K562 (cell line): ENCODE data around the gene ACTR3C. TPM values are rescaled to one million over a fixed set of nuclear protein-coding genes. Genes with fewer than 3 reads are reported as not detected.

ENCODE experiments used
- ATAC-seq: fragments of 200-7000 bp; cut with Tn5 transposase; 3 replicates; pipeline ENCODE4 v1.9.1; 2020; ENCODE audit warnings: moderate library complexity
- BruUV-seq: library from RNA; stranded (reverse); fragments of 400-500 nt; replicated peaks from 2 replicates; lab custom pipeline; 2021; lab: Mats Ljungman, UMichigan
- CTCF ChIA-PET: fragments of 300-600 bp; formaldehyde crosslinking; extraction: SDS; loops from one replicate; lab custom pipeline; 2021; ENCODE audit warnings: low intra/inter-chr PET ratio; lab: Yijun Ruan, JAX
- POLR2A ChIA-PET: fragments of 300-600, 350-650 bp; sonication (Branson Sonifier 250); formaldehyde crosslinking; extraction: SDS; loops from one replicate; lab custom pipeline; 2021; ENCODE audit warnings: antibody characterized with exemption, inconsistent platforms; lab: Yijun Ruan, JAX
- DNase-seq, 4 experiments: peaks; one replicate each; pipeline versions ENCODE4 v3.0.0 to v3.0.0-alpha.2; 2011 to 2018; ENCODE audit warnings: low spot score in 3 of 4, mixed read lengths in 3 of 4; ENCODE audit errors: extremely low read depth in 1 of 4
- FAIRE-seq: peaks from 2 replicates; lab custom pipeline; 2011; peaks lifted over from hg19 to GRCh38; lab: Jason Lieb, UNC
- H2AFZ ChIP-seq: 2 replicates; pipeline ENCODE4 v1.6.0; 2011; ENCODE audit warnings: low read depth, low read length, control low read depth, inconsistent platforms
- H3K27ac ChIP-seq: fragments of 200-600 bp; 3 replicates; pipeline ENCODE4 v1.8.0; 2011; ENCODE audit warnings: low read depth, mild to moderate bottlenecking, control low read depth, inconsistent platforms, low read length, moderate library complexity, mixed read lengths; ENCODE audit errors: extremely low read depth
- H3K27me3 ChIP-seq, 2 experiments: fragments of 300-600 bp in 1 of 2; 2 replicates in 1 of 2; 3 replicates in 1 of 2; pipeline versions ENCODE4 v1.6.0 to v1.8.0; 2011; ENCODE audit warnings: inconsistent platforms in 2 of 2, low read length in 2 of 2, mild to moderate bottlenecking in 1 of 2, mixed read lengths in 1 of 2, moderate library complexity in 1 of 2; ENCODE audit not compliant: control insufficient read depth in 2 of 2, insufficient read depth in 2 of 2
- H3K36me3 ChIP-seq: fragments of 300-600 bp; 3 replicates; pipeline ENCODE4 v1.8.0; 2011; ENCODE audit warnings: mild to moderate bottlenecking, low read length, inconsistent platforms; ENCODE audit not compliant: control insufficient read depth, insufficient read depth
- H3K4me1 ChIP-seq, 2 experiments: fragments of 200-600 bp in 1 of 2; replicated peaks in 1 of 2; 2 replicates in 1 of 2; 3 replicates in 1 of 2; pipeline versions ENCODE4 v1.5.1 to v1.8.0; 2011; ENCODE audit warnings: inconsistent platforms in 2 of 2, low read length in 2 of 2, mild to moderate bottlenecking in 1 of 2, mixed read lengths in 1 of 2, moderate library complexity in 1 of 2; ENCODE audit not compliant: control insufficient read depth in 2 of 2, insufficient read depth in 2 of 2
- H3K4me2 ChIP-seq: 2 replicates; pipeline ENCODE4 v1.6.1; 2011; ENCODE audit warnings: low read length, control low read depth, inconsistent platforms, mixed read lengths; ENCODE audit not compliant: insufficient read depth
- H3K4me3 ChIP-seq: fragments of 200-600 bp; sonication (generic), shearing (Covaris generic); 2 replicates; pipeline ENCODE4 v1.5.1; 2016; ENCODE audit warnings: control low read depth, inconsistent platforms
- H3K79me2 ChIP-seq: fragments of 200-600 bp; 3 replicates; pipeline ENCODE4 v1.8.0; 2011; ENCODE audit warnings: low read length, inconsistent platforms; ENCODE audit not compliant: control insufficient read depth, insufficient read depth
- H3K9ac ChIP-seq, 2 experiments: 2 replicates each; pipeline versions ENCODE4 v1.6.0 to v1.6.1; 2011; ENCODE audit warnings: low read depth in 2 of 2, low read length in 2 of 2, control low read depth in 1 of 2, inconsistent platforms in 1 of 2, mild to moderate bottlenecking in 1 of 2, mixed read lengths in 1 of 2; ENCODE audit not compliant: insufficient read depth in 1 of 2
- H3K9me1 ChIP-seq: one replicate; pipeline ENCODE4 v1.6.0; 2011; ENCODE audit warnings: inconsistent platforms, mild to moderate bottlenecking, low read length, moderate library complexity; ENCODE audit not compliant: control insufficient read depth, insufficient read depth
- H3K9me3 ChIP-seq: replicated peaks from 2 replicates; pipeline ENCODE4 v1.5.1; 2011; ENCODE audit warnings: low read depth, low read length, inconsistent platforms; ENCODE audit not compliant: control insufficient read depth, insufficient read depth
- H4K20me1 ChIP-seq: replicated peaks from 2 replicates; pipeline ENCODE4 v1.6.1; 2011; ENCODE audit warnings: low read length, inconsistent platforms, mixed read lengths; ENCODE audit not compliant: control insufficient read depth, insufficient read depth
- BCOR ChIP-seq: fragments of 450-650 bp; IDR thresholded peaks from 2 replicates; pipeline ENCODE4 v1.6.1; 2016
- BRF2 ChIP-seq: IDR thresholded peaks from 3 replicates; pipeline ENCODE4 v1.6.1; 2011; ENCODE audit warnings: borderline replicate concordance, mild to moderate bottlenecking; ENCODE audit not compliant: insufficient read length, insufficient read depth
- CBFA2T3 ChIP-seq: fragments of 450-650 bp; IDR thresholded peaks from 2 replicates; pipeline ENCODE4 v1.6.1; 2017
- E2F4 ChIP-seq: sonication (generic); formaldehyde crosslinking; IDR thresholded peaks from 2 replicates; pipeline ENCODE4 v1.8.0; 2022; ENCODE audit warnings: mild to moderate bottlenecking, low read depth, missing genetic modification reagents
- GABPB1 ChIP-seq: sonication (generic); formaldehyde crosslinking; IDR thresholded peaks from 2 replicates; pipeline ENCODE4 v1.8.0; 2022; ENCODE audit warnings: mild to moderate bottlenecking, missing genetic modification reagents
- GTF2B ChIP-seq: IDR thresholded peaks from 2 replicates; pipeline ENCODE4 v1.6.1; 2011; ENCODE audit not compliant: insufficient read length; ENCODE audit errors: extremely low read depth
- MBD2 ChIP-seq: sonication (generic); IDR thresholded peaks from 2 replicates; pipeline ENCODE4 v1.6.1; 2016; ENCODE audit warnings: low read depth, borderline replicate concordance
- NFATC3 ChIP-seq: fragments of 450-650 bp; IDR thresholded peaks from 2 replicates; pipeline ENCODE4 v1.6.1; 2017; ENCODE audit warnings: mild to moderate bottlenecking
- POLR2G ChIP-seq: fragments of 200-400 bp; formaldehyde crosslinking; IDR thresholded peaks from 2 replicates; pipeline ENCODE4 v1.6.1; 2017; ENCODE audit warnings: low read depth, mild to moderate bottlenecking, antibody characterized with exemption, low read length, moderate library complexity
- PREB ChIP-seq: sonication (generic); formaldehyde crosslinking; IDR thresholded peaks from 2 replicates; pipeline ENCODE4 v1.8.1; 2023; ENCODE audit warnings: mild to moderate bottlenecking, missing genetic modification reagents
- RBFOX2 ChIP-seq: fragments of 200-400 bp; formaldehyde crosslinking; IDR thresholded peaks from 2 replicates; pipeline ENCODE4 v1.6.1; 2017; ENCODE audit warnings: low read depth, mild to moderate bottlenecking, low read length, moderate library complexity
- ZBTB33 ChIP-seq: sonication (generic); formaldehyde crosslinking; IDR thresholded peaks from 2 replicates; pipeline ENCODE4 v1.8.1; 2023; ENCODE audit warnings: mild to moderate bottlenecking, missing genetic modification reagents
- ZFP1 ChIP-seq: fragments of 450-650 bp; formaldehyde crosslinking; IDR thresholded peaks from 2 replicates; pipeline ENCODE4 v1.4.0; 2020; ENCODE audit warnings: mild to moderate bottlenecking, mixed read lengths
- ZFX ChIP-seq: sonication (generic); formaldehyde crosslinking; IDR thresholded peaks from 2 replicates; pipeline ENCODE4 v1.8.0; 2022; ENCODE audit warnings: mild to moderate bottlenecking, missing genetic modification reagents, moderate library complexity
- ZNF124 ChIP-seq: sonication (generic); formaldehyde crosslinking; IDR thresholded peaks from 2 replicates; pipeline ENCODE4 v1.8.1; 2022; ENCODE audit warnings: missing genetic modification reagents
- ZNF217 ChIP-seq: sonication (generic); formaldehyde crosslinking; IDR thresholded peaks from 2 replicates; pipeline ENCODE4 v1.8.0; 2022; ENCODE audit warnings: mild to moderate bottlenecking, missing genetic modification reagents
- ZNF785 ChIP-seq: fragments of 250-450 bp; sonication (Bioruptor Pico); IDR thresholded peaks from 2 replicates; pipeline ENCODE4 v1.4.0; 2020; ENCODE audit warnings: mild to moderate bottlenecking
- WGBS: fragments of 100-300 bp; shearing (Covaris generic); methylation state at CpG from one replicate; pipeline ENCODE4 v1.1.6; 2016; ENCODE audit warnings: low coverage, mixed read lengths; ENCODE audit not compliant: insufficient coverage; ENCODE audit errors: missing lambda C conversion rate; 5-methylcytosine and 5-hydroxymethylcytosine counted together
- in situ Hi-C: fragments of 300-500 bp; cut with MboI; formaldehyde crosslinking; loops from 4 replicates; pipeline ENCODE4 v1.15.0; 2018; ENCODE audit warnings: inconsistent platforms, mixed read lengths
- intact Hi-C: fragments of 100-400 bp; cut with micrococcal nuclease; formaldehyde crosslinking; loops from 2 replicates; pipeline ENCODE4 v1.14.2; 2022
- polyA plus RNA-seq, 8 experiments: library from polyadenylated mRNA; depleted of rRNA in 4 of 8; stranded (reverse) in 5 of 8; unstranded in 3 of 8; fragments of >200 nt; fragmentation: Nextera tagmentation in 2 of 8; fragmentation: Illumina TruSeq in 1 of 8; extraction: Ambion mirVana in 2 of 8; extraction: Trizol in 1 of 8; gene quantifications; 2 replicates each; pipeline versions ENCODE4 v1.2.1 to v1.2.3, GENCODE V29; 2011 to 2014; ENCODE audit warnings: inconsistent platforms in 1 of 8, missing spikeins in 1 of 8
- total RNA-seq, 7 experiments: library from RNA; depleted of rRNA in 6 of 7; stranded (reverse); fragments of >200 nt in 6 of 7; fragmentation: Illumina TruSeq in 2 of 7; extraction: Trizol in 2 of 7; gene quantifications; 2 replicates each; pipeline versions ENCODE4 v1.2.1 to v1.2.3, GENCODE V29; 2011 to 2021; ENCODE audit warnings: low replicate concordance in 1 of 7

Gene ACTR3C
- total and polyA plus RNA-seq, 9 of the 15 experiments (the other 6 are each of a cell fraction or from before 2014, with no cell fraction given): 9.0 to 35.4 (median 13.3) TPM

- BruUV-seq: no TSS peak
- ATAC-seq (no peak), FAIRE-seq (no peak), DNase-seq (peak in 1 of 4 experiments; percentile 14)
- Histone ChIP-seq H3K9ac (peak overlapping the region in 1 of 2 experiments; percentile 30; a peak in 2 of 4 replicates), H3K27ac (no peak overlapping the region), H3K27me3 (no peaks in the 10 kb centered on the region), H3K79me2 (peaks cover 31% of the 10 kb centered on the region), H2AFZ (no peak overlapping the region), H3K9me1 (no peaks in the 10 kb centered on the region), H3K36me3 (peaks cover 83% of the 10 kb centered on the region), H3K4me1 (peaks cover 0 to 17% of the 10 kb centered on the region in 2 experiments; a peak in 3 of 5 replicates), H3K9me3 (no peaks in the 10 kb centered on the region), H3K4me2 (no peak overlapping the region), H4K20me1 (no peaks in the 10 kb centered on the region; the same call in 1 of the 2 replicates), H3K4me3 (no peak overlapping the region)
- intact Hi-C loops: no loop called here
- in situ Hi-C loops: no loop called here
- 93% methylated on average over 19 of the region's 19 CpGs for WGBS
- CTCF ChIA-PET: no interaction called here
- POLR2A ChIA-PET: interaction anchor here (0.9 to 2.4 kb wide), 5 partner anchors 8 to 40 kb away, joined by 3 to 6 read pairs (median 3); no protein-coding TSS in a partner anchor
- TF ChIP-seq BCOR (no peak), ZNF124 (CRISPR knock-in tag) (no peak), ZNF785 (CRISPR knock-in tag) (no peak), ZNF217 (CRISPR knock-in tag) (no peak), GABPB1 (no peak), GTF2B (no peak), ZFX (CRISPR knock-in tag) (peak; percentile 38; the same call in 1 of the 2 replicates), ZFP1 (no peak), ZBTB33 (peak; percentile 60; the same call in 1 of the 2 replicates), RBFOX2 (peak; percentile 67), POLR2G (peak; percentile 73), NFATC3 (no peak), PREB (no peak), CBFA2T3 (no peak), E2F4 (CRISPR knock-in tag) (no peak), BRF2 (no peak), MBD2 (peak; percentile 14; the same call in 1 of the 2 replicates)
Observed at GRCh38 chr7:150330211-150330885, 7.0 kb upstream of the ACTR3C start.
